Cardiac fibroblast (primary cell): Measurements from ENCODE around the gene LNX1.

ENCODE experiments used
- DNase-seq, 2 donors: peaks; one replicate each; pipeline versions ENCODE4 v3.0.0 to v3.0.0-alpha.2; 2010; ENCODE audit warnings: low read depth in 2 of 2
- H3K4me3 ChIP-seq, 2 donors: replicated peaks in 1 of 2; 1 replicate in 1 of 2; 2 replicates in 1 of 2; pipeline ENCODE4 v1.5.1; 2011; ENCODE audit warnings: low read depth in 2 of 2, low read length in 2 of 2, mild to moderate bottlenecking in 2 of 2, moderate library complexity in 1 of 2
- CTCF ChIP-seq: IDR thresholded peaks from one replicate; pipeline ENCODE4 v1.5.1; 2011; ENCODE audit warnings: low read depth, mild to moderate bottlenecking, low read length, inconsistent platforms

The LNX1 gene

GRCh38 chr4:53527930-53528329, 63.4 kb downstream of the LNX1 start:
- H3K4me3 ChIP-seq = no peak overlapping the region
- no peak for DNase-seq
- TF ChIP-seq CTCF = no peak

GRCh38 chr4:53527326-53527725, 64.0 kb downstream of the LNX1 start:
- no peak overlapping the region for H3K4me3 ChIP-seq
- no peak for DNase-seq
- TF ChIP-seq CTCF = no peak

- no peak for TF ChIP-seq CTCF
- no peak for DNase-seq
Observed at GRCh38 chr4:53522334-53522733, 69.0 kb downstream of the LNX1 start.

GRCh38 chr4:53520116-53520515, 71.2 kb downstream of the LNX1 start:
- DNase-seq = no peak
- TF ChIP-seq CTCF = no peak
- H3K4me3 ChIP-seq = no peak overlapping the region

More at GRCh38 chr4:53522334-53522733, 69.0 kb downstream of the LNX1 start:
- H3K4me3 ChIP-seq = no peak overlapping the region

- no peak for TF ChIP-seq CTCF
Observed at GRCh38 chr4:53518807-53519206, 72.5 kb downstream of the LNX1 start.

GRCh38 chr4:53515076-53515475, 76.2 kb downstream of the LNX1 start:
- H3K4me3 ChIP-seq = no peak overlapping the region
- no peak for DNase-seq

More at GRCh38 chr4:53518807-53519206, 72.5 kb downstream of the LNX1 start:
- no peak overlapping the region for H3K4me3 ChIP-seq
- no peak for DNase-seq

More at GRCh38 chr4:53515076-53515475, 76.2 kb downstream of the LNX1 start:
- TF ChIP-seq CTCF = no peak
